ENCODE measurements around the gene DPM3.
"Not testable (repeated sequence)": the region's sequence is repeated elsewhere in the genome, so short reads cannot be mapped to it uniquely, and the experiment has no call there.

The DPM3 gene

GRCh38 chr1:155124503-155125463, 15.5 kb downstream of the DPM3 start:
- no peak for DNase-seq

- no peak for DNase-seq
Observed at GRCh38 chr1:155123801-155124200, 16.5 kb downstream of the DPM3 start.

GRCh38 chr1:155122308-155122707, 18.0 kb downstream of the DPM3 start:
- no peak for DNase-seq

- DNase-seq, result no peak
Observed at GRCh38 chr1:155121249-155121648, 19.1 kb downstream of the DPM3 start.

- DNase-seq, result no peak
Observed at GRCh38 chr1:155120253-155120652, 20.1 kb downstream of the DPM3 start.

- DNase-seq, result not testable (repeated sequence)
Observed at GRCh38 chr1:155118090-155118489, 22.2 kb downstream of the DPM3 start.

GRCh38 chr1:155117610-155118009, 22.7 kb downstream of the DPM3 start:
- no peak for DNase-seq

GRCh38 chr1:155116113-155116764, 24.1 kb downstream of the DPM3 start:
- no peak for DNase-seq

GRCh38 chr1:155113450-155113980, 26.8 kb downstream of the DPM3 start:
- peak; percentile 35 for DNase-seq

- DNase-seq, result no peak
Observed at GRCh38 chr1:155110826-155111225, 29.5 kb downstream of the DPM3 start.

GRCh38 chr1:155110381-155110780, 29.9 kb downstream of the DPM3 start:
- DNase-seq, result no peak

GRCh38 chr1:155108296-155108695, 32.0 kb downstream of the DPM3 start:
- DNase-seq, result no peak

GRCh38 chr1:155107309-155108264, 32.7 kb downstream of the DPM3 start:
- no peak for DNase-seq

- DNase-seq, result no peak
Observed at GRCh38 chr1:155106862-155107261, 33.5 kb downstream of the DPM3 start.

GRCh38 chr1:155105604-155106011, 34.7 kb downstream of the DPM3 start:
- no peak for DNase-seq

- DNase-seq, result no peak
Observed at GRCh38 chr1:155104605-155105534, 35.5 kb downstream of the DPM3 start.

- DNase-seq, result no peak
Observed at GRCh38 chr1:155103325-155103724, 37.0 kb downstream of the DPM3 start.

- DNase-seq, result no peak
Observed at GRCh38 chr1:155099331-155099730, 41.0 kb downstream of the DPM3 start.

- no peak for DNase-seq
Observed at GRCh38 chr1:155094622-155094948, 45.7 kb downstream of the DPM3 start.

GRCh38 chr1:155093911-155094621, 46.3 kb downstream of the DPM3 start:
- peak; percentile 82 for DNase-seq

- DNase-seq, result no peak
Observed at GRCh38 chr1:155092641-155093040, 47.7 kb downstream of the DPM3 start.

Data from DMS79 treated with DMSO at 0.1 percent for 48 hours (cell line).